ENCODE results near the gene PSENEN.
"Not testable (repeated sequence)": the region's sequence is repeated elsewhere in the genome, so short reads cannot be mapped to it uniquely, and the experiment has no call there.

The PSENEN gene

GRCh38 chr19:35719402-35720162, 25.9 kb upstream of the PSENEN start:
- no peak for DNase-seq

GRCh38 chr19:35720163-35720524, 25.3 kb upstream of the PSENEN start:
- no peak for DNase-seq

DNA sequence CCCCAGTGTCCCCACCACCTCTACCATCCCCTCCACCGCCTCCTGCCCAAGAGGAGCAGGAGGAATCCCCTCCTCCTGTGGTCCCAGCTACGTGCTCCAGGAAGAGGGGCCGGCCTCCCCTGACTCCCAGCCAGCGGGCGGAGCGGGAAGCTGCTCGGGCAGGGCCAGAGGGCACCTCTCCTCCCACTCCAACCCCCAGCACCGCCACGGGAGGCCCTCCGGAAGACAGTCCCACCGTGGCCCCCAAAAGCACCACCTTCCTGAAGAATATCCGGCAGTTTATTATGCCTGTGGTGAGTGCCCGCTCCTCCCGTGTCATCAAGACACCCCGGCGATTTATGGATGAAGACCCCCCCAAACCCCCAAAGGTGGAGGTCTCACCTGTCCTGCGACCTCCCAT, 24.8 kb upstream of the PSENEN start:
- DNase-seq = no peak

GRCh38 chr19:35721374-35721773, 24.1 kb upstream of the PSENEN start:
- DNase-seq = no peak

- DNase-seq = no peak
These were observed 23.0 kb upstream of the PSENEN start for GRCh38 chr19:35722461-35722860.

GRCh38 chr19:35722897-35723296, 22.6 kb upstream of the PSENEN start:
- no peak for DNase-seq

GRCh38 chr19:35723671-35724070, 21.8 kb upstream of the PSENEN start:
- DNase-seq = no peak

GRCh38 chr19:35724132-35724531, 21.3 kb upstream of the PSENEN start:
- DNase-seq = not testable (repeated sequence)

- no peak for DNase-seq
These were observed 20.9 kb upstream of the PSENEN start for GRCh38 chr19:35724560-35724959.

DNA sequence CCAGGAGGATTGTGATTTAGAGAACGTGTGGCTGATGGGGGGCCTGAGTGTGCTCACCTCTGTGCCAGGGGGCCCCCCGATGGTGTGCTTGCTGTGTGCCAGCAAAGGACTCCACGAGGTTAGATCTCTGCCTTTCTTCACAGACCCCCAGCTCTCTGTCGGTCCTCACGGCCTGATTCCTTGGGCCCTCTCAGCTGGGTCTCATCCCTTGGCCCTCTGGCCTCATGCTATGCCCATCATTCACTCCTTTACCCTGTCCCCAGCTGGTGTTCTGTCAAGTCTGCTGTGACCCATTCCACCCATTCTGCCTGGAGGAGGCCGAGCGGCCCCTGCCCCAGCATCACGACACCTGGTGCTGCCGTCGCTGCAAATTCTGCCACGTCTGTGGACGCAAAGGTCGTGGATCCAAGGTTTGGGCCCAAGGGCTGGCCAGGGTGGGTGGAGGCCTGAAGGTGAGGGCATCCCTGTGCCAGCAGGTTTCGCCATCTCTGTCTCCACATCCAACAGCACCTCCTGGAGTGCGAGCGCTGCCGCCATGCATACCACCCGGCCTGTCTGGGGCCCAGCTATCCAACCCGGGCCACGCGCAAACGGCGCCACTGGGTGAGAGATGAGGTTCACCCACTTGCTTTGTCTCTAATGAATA, 20.1 kb upstream of the PSENEN start:
- DNase-seq = no peak

- no peak for DNase-seq
These were observed 18.1 kb upstream of the PSENEN start for GRCh38 chr19:35727053-35727955.

GRCh38 chr19:35727956-35728706, 17.3 kb upstream of the PSENEN start:
- no peak for DNase-seq

- no peak for DNase-seq
These were observed 16.4 kb upstream of the PSENEN start for GRCh38 chr19:35729021-35729420.

DNA sequence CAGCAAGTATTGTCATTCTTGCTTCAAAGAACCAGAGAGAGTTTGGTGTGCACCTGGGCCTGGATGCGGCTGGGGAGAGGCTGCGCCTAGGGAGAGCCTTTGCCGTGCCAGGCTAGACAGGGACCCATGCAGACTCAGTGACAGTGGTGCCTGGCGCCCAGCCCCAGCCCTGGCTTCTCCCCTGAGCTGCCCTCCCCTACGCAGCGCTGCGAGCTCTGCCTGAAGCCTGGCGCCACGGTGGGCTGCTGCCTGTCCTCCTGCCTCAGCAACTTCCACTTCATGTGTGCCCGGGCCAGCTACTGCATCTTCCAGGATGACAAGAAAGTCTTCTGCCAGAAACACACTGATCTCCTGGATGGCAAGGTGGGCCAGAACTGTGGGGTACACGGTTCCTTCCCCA, 15.7 kb upstream of the PSENEN start:
- DNase-seq = no peak

GRCh38 chr19:35730326-35730725, 15.1 kb upstream of the PSENEN start:
- no peak for DNase-seq

DNA sequence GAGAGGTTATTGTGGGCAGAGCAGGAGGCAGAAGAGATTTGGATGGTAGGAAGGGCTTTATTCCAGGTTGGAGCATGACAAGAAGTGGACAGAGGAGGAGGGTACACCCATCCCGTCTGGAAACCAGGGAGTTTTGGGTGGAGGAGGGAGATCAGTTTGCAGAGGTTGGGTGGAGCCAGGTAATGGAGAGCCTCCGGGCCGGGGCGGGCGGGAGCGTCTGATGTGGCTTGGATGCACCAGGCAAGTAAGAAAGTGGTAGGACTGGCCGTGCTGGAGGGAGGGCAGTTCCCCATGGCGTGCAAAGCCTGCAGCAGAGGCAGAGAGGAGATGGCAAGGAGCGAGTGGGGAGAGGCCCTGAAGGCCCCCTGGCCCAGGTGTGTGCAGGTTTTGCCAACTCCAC, 14.1 kb upstream of the PSENEN start:
- DNase-seq = no peak

GRCh38 chr19:35731779-35732405, 13.6 kb upstream of the PSENEN start:
- no peak for DNase-seq

- no peak for DNase-seq
These were observed 12.8 kb upstream of the PSENEN start for GRCh38 chr19:35732540-35733179.

DNA sequence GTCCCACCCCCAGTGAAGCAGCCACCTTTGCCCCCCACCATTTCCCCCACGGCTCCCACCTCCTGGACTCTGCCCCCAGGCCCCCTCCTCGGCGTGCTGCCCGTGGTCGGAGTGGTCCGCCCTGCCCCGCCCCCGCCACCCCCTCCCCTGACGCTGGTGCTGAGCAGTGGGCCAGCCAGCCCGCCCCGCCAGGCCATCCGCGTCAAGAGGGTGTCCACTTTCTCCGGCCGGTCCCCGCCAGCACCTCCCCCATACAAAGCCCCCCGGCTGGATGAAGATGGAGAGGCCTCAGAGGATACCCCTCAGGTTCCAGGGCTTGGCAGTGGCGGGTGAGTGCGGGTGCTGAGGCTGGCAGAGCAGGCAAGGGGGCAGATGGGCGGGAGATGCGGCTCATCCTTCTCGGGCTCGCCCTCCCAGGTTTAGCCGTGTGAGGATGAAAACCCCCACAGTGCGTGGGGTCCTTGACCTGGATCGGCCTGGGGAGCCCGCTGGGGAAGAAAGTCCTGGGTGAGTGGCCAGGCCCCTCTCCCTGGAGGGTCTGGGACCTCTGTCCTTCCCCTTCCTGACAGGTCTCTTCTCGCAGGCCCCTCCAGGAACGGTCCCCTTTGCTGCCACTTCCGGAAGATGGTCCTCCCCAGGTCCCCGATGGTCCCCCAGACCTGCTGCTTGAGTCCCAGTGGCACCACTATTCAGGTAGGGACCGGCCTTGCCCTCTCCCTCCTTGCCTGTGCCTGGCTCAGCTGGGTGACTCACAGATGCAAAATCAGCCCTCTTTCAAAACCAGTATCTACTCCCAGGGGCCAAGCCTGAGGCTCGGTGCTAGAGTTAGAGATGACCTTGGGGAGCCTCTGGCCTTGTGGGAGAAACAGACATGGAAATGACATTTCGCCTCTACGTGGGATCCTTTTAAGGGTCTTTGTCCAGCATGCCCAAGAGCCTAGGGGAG, 12.0 kb upstream of the PSENEN start:
- DNase-seq = no peak

DNA sequence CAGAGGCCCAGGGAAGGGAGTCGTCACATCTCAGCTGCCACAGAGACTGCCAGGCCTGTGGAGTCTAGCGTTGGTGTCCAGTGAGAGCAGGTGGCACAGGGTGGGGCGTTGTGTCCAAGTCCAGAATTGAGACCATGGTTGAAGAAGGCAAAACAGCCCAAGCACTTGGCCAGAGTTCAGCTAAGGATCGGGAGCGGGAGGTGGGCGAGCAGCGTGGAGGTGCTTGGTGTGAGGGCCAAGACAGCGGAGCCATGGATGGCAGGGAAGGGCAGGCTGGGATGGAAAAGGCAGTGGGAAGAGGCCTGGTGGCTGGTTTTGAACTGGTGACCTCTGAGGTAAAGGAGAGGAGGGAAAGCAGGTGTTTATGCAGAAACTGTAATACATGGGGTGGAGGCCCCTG, 11.2 kb upstream of the PSENEN start:
- no peak for DNase-seq

- DNase-seq = no peak
These were observed 10.6 kb upstream of the PSENEN start for GRCh38 chr19:35734889-35735288.
